GM19468 (cell line): ENCODE measurements around the gene HSF2BP.
"Not testable (repeated sequence)": the region's sequence is repeated elsewhere in the genome, so short reads cannot be mapped to it uniquely, and the experiment has no call there.

Source experiments
- ATAC-seq: cut with Tn5 transposase; IDR thresholded peaks from one replicate; pipeline ENCODE4 v1.9.1; 2021; ENCODE audit warnings: mild to moderate bottlenecking, moderate library complexity, moderate number of reproducible peaks; ENCODE audit not compliant: unreplicated experiment; ENCODE audit errors: extremely low read depth

HSF2BP gene

DNA sequence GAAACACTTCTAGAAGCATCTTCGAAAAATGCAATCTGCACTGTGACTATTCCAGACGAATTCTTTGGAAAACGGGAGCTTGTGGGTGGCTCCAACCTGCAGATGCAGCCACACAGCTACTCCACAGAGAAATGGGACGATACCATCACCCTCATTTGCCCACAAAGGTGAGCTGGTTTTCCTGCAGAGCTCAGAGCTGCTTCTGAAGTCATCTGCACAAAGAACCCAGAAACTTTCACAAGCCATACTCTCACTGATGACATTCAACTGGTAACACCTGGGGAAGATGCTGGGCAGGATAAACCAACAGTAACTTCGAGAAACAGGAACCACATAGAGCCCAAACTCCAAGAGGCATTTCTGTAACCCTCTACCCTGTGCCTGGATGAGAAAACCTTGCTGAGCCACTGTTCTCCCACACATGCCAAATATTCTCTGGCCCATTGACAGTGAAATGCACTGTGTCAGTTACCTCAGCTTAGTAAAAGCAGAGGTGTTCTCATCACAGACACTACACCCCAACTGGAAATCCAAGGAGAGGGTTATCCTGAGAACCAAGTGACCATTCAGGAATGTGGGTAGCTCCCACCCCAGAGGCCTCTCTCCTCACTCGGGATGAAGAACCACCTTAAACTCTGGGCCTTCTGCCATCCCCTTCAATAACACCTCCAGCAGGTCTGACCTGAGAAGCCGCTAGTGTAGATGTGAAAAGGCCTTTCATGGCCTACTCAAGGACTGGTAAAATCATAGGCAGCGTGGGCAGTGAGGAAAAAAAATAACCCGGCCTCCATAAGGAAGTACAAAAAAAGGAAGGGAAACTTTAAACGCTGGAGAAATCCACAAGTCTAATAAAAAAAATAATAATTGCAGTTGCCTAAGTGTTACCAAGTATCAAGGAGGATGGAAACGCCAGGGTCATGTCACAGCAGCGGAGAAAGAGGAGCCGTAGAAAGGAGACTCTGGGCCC, 56.7 kb downstream of the HSF2BP start:
- no peak for ATAC-seq

DNA sequence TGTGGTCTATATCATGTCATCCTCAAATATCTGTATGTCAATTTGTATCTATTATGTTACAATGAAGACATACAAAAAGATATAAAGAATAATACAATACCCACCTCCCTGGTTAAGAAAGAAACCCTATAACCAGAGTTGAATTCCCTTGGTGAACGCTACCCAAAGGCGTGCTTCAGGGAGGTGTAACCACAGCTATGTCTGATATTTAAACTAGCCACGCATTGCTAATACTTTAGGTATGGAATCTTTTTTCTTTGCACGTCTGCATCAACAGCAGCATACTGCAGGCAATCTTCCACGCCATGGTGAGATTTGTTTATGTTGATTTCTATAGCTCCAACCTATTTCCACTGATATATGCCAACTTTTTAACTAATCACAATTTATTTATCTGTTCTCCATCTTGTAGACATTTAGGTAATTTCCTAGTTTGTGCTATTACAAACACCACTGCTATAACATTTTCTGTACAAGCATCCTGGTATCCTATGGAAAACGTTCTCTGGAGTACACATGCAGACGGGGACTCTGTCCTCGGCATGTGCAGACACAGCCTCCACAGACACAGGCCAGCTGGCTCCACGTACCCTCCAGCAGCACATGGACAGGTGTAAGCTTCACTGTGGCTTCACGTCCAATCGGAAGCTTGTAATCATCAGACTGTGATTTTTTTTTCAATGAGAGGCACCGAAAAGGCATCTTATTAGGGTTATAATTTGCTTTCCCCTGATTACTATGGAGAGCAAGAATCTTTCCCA, 58.5 kb downstream of the HSF2BP start:
- no peak for ATAC-seq

DNA sequence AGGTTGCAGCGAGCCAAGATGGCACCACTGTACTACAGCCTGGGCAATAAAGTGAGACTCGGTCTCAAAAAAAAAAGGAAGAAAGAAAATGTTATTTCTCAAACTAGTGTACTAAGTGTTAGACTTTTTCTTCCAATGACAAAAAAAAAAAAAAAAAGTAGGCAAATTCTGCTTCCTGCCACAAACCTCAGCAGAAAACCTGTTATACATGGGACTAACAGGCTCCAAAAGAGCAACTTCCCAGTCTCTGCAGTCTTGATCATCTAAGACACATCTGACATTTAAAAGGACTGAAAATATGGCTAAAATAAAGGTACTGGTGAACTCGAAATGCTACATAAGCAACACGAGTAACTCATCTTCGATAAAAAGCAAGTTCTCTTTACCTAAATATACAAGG, 59.6 kb downstream of the HSF2BP start:
- ATAC-seq = no peak

DNA sequence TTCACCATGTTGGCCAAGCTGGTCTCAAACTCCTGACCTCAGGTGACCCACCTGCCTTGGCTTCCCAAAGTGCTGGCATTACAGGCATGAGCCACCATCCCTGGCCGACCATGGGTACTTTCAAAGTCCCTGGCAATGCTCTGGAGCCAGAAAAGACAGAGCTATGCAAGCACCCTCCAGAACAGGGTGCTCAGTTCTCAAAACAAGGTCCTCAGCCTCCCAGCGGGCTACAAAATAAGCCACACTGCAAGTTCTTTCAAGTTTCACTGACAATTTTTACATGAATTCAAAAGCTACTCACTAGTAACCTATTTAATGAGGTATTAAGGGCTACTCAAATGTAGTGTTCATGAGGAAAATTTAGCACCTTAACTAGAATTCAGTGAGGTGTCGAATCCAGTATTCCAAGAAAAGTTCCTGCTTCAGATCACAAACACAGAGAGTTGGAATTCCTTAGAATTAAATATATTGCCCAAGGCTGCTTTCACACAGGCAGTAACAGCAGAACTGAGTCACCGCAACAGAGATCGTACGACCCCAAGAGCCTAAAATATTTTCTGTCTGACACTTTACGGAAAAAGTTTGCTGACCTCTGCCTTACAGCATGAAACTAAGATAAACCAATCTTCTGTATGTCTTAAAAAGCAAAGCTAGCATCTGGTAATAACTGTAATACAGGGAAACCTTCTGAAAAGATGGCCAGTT, 60.7 kb downstream of the HSF2BP start:
- ATAC-seq = no peak

DNA sequence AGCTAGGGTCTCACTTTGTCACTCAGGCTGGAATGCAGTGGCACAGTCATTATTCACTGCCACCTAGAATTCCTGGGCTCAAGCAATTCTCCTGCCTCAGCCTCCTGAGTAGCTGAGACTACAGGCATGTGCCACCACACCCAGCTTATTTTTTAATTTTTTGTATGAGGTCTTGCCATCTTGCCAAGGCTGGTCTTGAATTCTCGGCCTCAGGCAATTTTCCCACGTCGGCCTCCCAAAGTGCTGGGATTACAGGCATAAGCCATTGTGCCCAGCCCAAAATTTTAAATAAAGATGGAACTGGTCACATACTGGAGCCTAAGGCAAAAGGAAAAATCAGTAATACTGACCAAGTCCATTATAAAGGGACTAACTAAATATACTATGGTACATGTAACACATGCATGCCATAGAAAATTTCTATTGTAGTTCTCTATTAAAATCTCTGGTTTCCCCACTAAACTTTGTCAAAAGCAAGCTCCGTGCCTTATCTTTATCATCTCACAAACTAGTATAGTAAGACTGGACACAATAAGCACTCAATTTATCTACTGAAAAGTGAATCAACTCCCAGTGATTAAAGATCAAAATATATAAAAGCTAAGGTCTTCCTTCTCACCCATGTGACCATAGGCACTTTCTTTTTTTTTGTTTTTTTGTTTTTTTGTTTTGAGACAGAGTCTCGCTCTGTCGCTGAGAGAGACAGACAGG, 61.6 kb downstream of the HSF2BP start:
- no peak for ATAC-seq

DNA sequence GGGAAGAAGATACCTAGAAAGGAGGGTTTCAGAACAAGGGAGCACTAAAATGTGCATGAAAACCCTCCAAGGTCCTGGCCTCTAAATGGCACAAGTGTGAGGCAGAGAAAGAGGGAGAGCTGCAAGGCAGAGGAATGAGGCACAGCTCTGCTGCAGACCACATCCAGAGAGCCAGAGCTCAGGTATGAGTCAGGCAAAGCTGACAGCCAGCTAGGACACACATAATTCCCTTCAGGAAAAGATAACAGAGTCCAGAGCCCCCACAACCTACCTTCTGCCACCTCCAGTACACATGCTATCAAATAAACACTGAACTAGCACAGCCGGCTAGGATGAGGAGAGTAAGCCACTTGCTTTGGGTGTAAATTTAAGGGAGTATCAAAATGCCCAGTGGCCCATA, 62.2 kb downstream of the HSF2BP start:
- ATAC-seq = no peak

DNA sequence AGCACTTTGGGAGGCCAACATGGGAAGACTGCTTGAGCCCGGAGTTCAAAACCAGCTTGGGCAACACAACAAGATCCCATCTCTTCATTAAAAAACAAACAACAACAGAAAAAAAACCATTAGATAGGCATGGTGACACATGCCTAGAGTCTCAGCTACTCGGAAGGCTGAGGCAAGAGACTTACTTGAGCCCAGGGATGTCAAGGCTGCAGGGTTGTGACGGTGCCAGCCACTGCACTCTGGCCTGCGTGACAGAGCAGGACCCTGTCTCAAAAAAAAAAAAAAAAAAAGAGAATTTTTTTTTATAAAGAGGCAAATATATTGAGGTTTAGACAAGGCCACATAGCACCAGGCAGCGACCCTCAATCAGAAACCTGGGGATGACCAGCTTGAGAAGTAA, 62.7 kb downstream of the HSF2BP start:
- no peak for ATAC-seq

DNA sequence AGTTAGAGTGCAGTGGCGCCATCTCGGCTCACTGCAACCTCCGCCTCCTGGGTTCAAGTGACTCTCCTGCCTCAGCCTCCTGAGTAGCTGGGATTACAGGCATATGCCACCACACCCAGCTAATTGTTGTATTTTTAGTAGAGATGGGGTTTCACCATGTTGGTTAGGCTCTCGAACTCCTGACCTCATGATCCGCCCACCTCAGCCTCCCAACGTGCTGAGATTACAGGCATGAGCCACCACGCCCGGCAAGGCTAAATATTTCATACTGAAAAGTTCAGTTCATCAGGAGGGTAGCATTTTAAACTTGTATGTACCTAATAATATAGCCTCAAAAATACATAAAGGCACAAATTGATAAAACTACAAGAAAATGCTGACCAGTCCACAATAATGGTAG, 63.5 kb downstream of the HSF2BP start:
- ATAC-seq = not testable (repeated sequence)

DNA sequence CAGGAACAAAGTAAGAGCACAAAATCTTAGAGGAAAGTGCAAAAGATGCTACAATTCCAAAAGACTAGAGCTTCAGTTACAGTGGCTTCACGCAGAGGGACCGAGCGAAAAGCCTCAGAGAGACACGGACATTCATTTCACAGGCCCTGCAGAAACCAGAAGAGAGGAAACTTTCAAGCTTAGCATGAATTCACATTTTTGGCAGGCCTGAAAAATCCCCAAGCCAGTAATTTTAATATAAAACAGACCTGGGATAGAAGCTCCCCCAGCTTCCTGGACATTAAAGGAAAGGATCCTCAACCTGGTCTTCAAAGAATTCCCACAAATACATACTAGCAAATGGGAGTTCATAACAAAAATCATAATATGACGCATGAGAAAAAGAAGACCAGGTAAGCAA, 66.2 kb downstream of the HSF2BP start:
- no peak for ATAC-seq

DNA sequence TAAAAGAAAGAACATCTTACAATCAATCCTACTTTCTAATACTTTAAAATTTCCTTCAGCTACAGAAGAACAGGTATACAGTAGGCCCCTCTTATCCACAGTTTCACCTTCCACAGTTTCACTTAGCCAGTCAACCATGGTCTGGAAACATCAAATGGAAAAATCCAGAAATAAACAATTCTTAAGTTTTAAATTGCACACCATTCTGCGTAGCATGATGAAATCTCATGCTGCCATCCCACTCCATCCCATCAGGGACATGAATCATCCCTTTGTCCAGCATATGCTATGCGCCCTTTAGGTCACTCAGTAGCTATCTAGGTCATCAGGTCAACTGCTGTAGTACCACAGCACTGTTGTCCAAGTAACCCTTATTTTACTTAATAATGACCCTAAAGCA, 67.7 kb downstream of the HSF2BP start:
- no peak for ATAC-seq

DNA sequence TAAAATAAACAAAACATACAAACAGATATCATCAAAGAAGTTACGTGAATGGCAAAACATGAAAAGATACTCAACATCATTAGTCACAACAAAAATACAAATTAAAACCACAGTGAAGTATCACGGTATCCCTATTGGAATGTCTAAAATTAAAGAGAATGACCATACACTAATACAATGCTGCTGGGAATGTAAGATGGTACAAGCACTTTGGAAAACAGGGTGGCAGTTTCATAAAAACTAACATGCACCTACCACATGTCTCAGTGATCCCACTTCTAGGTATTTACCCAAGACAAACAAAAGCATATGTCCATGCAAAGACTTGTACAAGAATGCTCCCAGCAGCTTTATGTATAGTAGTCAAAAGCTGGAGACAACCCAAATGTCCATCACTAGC, 69.1 kb downstream of the HSF2BP start:
- no peak for ATAC-seq

DNA sequence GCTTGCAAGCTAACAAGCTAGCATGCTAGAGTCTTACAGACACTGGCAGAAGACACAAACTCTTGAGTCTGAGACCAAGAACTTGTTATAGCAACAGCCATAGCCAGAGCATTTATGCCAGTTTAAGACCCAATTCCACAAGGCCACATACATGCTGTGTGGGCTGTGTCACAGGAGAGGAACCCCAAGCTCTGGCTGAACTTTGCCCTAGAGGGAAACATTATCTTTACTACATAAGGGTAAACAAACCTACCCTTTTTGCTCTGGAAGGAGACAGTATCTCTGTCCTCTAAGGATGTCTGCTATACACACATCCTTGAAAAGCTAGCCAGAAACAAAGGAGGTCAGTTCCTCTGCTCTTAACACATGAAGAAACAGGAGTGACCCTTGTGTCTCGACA, 70.3 kb downstream of the HSF2BP start:
- no peak for ATAC-seq

DNA sequence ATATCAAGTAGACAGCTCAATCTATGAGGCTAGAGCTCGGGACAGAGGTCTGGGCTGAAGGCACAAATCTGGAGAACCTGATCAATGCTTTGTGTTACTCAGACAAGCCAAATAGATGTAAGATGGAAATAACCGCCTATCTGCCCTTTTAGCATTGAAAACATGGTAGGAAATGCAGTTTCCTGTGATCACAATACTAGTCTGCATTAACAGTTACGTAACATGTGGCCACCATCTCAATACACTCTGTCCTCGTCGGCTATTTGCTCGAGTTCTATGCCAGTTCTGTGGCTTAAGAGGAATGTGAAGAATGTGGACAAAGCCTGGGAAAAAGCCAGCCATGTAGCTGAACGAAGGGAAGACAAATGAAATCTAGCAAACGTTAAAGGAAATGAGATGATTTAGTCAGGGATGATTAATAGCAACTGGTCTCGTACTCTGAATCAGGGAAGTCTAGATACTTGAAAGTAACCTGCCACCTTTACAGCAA, 73.3 kb downstream of the HSF2BP start:
- no peak for ATAC-seq

DNA sequence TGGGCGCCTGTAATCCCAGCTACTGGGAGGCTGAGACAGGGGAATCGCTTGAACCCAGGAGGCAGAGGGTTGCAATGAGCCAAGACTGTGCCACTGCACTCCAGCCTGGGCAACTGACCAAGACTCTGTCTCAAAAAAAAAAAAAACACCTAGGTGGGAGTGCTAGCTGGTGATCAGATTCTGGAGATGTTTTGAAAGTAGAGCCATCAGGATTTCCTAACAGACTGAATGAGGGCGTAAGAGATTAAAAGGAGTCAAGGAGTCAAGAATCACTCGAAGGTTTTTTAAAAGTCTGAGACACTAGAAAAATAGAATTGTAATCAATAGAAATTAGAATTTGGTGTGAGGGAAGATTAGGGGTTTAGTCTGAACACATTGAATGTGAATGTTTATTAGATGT, 73.8 kb downstream of the HSF2BP start:
- no peak for ATAC-seq

DNA sequence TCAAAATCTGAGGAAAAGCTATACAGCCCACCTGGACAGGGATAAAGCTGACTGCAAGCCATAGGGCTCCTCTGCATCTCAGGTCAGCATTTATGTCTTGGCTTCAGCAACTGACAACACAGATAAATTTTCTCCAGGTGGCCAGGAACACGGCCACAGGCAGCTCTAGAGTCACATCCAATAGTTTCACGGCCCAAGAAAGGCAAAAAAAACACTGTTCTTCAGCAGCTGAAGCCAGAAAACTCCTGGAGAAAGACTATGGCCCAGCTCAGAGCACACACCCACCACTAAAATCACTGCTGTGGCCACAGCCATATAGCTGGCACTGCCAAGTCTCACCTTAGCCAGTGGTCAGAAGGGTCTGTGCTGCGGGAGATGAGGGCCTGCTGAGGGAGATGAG, 77.8 kb downstream of the HSF2BP start:
- ATAC-seq = no peak

DNA sequence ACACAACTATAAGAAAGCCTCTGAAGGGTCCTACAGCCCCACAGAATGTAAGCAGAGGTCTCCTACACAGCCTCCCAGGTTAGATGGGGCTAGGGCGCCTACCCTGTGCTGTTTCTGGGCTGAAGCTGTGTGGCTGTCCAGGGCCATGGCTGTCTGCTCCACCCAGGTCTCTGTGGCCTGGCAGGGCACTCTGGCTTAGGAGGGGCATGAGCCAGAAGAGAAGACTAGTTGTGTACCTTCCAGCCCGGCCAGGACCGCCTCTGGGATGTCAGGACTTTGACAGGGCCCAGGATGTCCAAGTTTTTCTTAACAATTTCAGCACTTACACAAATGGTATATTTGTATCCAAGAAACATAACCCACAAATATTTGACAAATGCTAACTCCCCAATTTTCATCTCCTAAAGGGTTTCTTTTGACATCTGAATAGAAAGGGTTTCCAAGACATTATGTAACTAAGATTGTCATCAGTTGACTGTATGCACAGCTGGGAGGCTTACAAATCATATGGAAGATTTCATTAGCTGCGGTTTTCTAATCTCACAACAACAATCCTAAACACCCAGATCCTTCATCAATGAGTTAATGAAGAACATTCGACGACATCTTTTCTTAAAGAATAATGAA, 80.5 kb downstream of the HSF2BP start:
- ATAC-seq = no peak

DNA sequence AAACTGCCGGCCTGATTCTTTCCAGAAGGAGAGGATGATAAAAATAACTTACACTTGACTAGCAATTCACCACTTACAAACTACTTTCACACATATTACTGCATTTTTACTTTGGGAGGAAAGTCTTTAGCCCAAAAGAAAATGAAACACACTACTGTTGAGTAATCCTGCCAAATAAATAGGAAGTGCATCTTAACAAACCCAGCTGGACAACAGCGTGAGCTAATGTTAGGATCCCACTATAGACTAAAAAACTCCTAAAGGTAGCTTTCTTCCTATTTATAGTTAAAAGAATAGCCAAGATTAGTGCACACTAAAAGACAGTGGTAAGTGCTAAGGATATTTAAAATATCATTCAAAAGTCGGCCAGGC, 83.8 kb downstream of the HSF2BP start:
- no peak for ATAC-seq

DNA sequence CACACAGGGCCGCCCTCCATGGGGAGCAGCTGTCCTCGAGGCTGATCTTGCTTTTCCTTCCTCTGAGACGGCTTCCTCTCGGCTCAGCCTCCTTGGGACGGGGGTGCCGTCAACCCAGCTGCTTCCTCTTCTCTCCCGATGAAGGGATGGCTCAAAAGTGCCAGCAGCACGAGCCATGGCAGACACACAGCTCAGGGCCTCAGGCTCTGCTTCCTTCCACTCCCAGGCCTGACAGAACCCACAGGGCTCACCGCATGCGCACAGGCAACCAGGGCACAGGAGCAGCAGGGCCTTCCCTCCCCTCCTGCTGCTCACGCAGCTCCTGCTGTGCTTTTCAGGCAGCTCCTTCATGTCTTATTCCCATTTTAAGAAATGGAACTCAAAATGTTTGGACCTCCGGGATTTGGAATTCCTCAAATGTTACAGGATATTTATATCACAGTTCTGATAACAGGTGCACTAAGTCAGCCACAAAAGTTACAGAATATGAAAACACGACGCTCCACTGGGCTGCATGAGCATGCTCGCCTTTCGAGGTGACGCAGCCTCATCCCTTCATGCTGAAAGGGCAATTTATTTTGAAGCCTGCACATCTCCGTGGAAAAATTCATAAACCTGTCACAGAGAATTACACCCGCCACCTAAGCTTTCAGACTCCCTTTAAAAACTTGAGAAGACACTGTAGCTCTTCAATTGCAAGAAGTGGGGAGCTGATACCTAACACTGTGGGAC, 84.4 kb downstream of the HSF2BP start:
- ATAC-seq = no peak

DNA sequence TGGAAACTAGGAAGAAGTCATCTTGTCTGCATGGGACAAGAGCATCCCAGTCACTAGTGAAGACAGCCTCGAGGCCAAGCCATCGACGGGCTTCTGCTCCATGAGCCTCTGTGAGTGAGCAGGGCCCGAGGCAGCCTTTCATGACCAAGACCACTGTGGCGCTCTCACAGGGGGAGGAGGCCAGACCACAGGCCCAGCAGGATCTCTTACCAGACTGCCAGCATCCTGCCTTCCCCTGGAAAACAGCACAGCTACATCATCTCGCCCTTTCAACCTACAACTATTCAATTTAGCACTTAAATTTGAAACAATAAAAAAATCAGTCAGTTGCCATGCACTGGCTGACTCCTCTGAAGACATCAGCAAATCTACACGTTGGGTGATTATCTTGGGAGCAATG, 85.4 kb downstream of the HSF2BP start:
- no peak for ATAC-seq
